HG03139 (cell line): Measurements from ENCODE around the gene EIF3A.
A peak's percentile ranks its signal among the peaks of the same experiment; 100 is the strongest.
"Not testable (repeated sequence)": the region's sequence is repeated elsewhere in the genome, so short reads cannot be mapped to it uniquely, and the experiment has no call there.

ENCODE experiments used
- ATAC-seq: cut with Tn5 transposase; IDR thresholded peaks from one replicate; pipeline ENCODE4 v1.9.1; 2021; ENCODE audit not compliant: unreplicated experiment

EIF3A gene

GRCh38 chr10:119080521-119081259, at the start of gene EIF3A:
Gene EIF3A (minus strand): TSS chr10:119080817. CDS start chr10:119080676, 141 bp downstream.
- ATAC-seq = peak; percentile 72

- no peak for ATAC-seq
Measured at GRCh38 chr10:119129721-119130120, 49.1 kb upstream of the EIF3A start.

- ATAC-seq = no peak
Measured at GRCh38 chr10:119125942-119126341, 45.3 kb upstream of the EIF3A start.

GRCh38 chr10:119120875-119121274, 40.3 kb upstream of the EIF3A start:
- ATAC-seq = no peak

GRCh38 chr10:119120413-119120867, 39.8 kb upstream of the EIF3A start:
- ATAC-seq = peak; percentile 84

GRCh38 chr10:119119400-119119799, 38.8 kb upstream of the EIF3A start:
- no peak for ATAC-seq

- ATAC-seq = no peak
Measured at GRCh38 chr10:119118231-119118630, 37.6 kb upstream of the EIF3A start.

- no peak for ATAC-seq
Measured at GRCh38 chr10:119116326-119116951, 35.8 kb upstream of the EIF3A start.

GRCh38 chr10:119115926-119116325, 35.3 kb upstream of the EIF3A start:
- no peak for ATAC-seq

GRCh38 chr10:119113751-119114732, 33.4 kb upstream of the EIF3A start:
- ATAC-seq = no peak

- no peak for ATAC-seq
Measured at GRCh38 chr10:119112056-119112455, 31.4 kb upstream of the EIF3A start.

GRCh38 chr10:119107771-119108170, 27.2 kb upstream of the EIF3A start:
- ATAC-seq = not testable (repeated sequence)

- not testable (repeated sequence) for ATAC-seq
Measured at GRCh38 chr10:119107106-119107505, 26.5 kb upstream of the EIF3A start.

GRCh38 chr10:119105899-119106298, 25.3 kb upstream of the EIF3A start:
- not testable (repeated sequence) for ATAC-seq

GRCh38 chr10:119105155-119105554, 24.5 kb upstream of the EIF3A start:
- no peak for ATAC-seq

GRCh38 chr10:119104654-119105015, 24.0 kb upstream of the EIF3A start:
- no peak for ATAC-seq

- ATAC-seq = peak; percentile 78
Measured at GRCh38 chr10:119103903-119104653, 23.5 kb upstream of the EIF3A start, which contains the start of gene DENND10. Gene DENND10 (plus strand): TSS chr10:119104113. CDS start chr10:119104143, 30 bp downstream.

GRCh38 chr10:119103241-119103902, 22.8 kb upstream of the EIF3A start:
- no peak for ATAC-seq

GRCh38 chr10:119101366-119102098, 20.9 kb upstream of the EIF3A start:
- ATAC-seq = no peak
